Activated T-cell treated with anti-CD3 and anti-CD28 coated beads, Interleukin-2, amount 50 U/mL, for 4 hours (primary cell): Measurements from ENCODE around the gene NT5DC3. TPM values are rescaled to one million over a fixed set of nuclear protein-coding genes. Genes with fewer than 3 reads are reported as not detected.

ENCODE experiments used
- ATAC-seq, 2 donors: fragments of 200-7000 bp; cut with Tn5 transposase; one replicate each; pipeline ENCODE4 v1.10.0; 2021
- DNase-seq: peaks from one replicate; pipeline ENCODE4 v3.0.0-alpha.2; 2020
- H3K27me3 Mint-ChIP-seq: one replicate; pipeline ENCODE4 v1.8.0; 2021; ENCODE audit warnings: low read depth, mixed read lengths
- H3K36me3 Mint-ChIP-seq: one replicate; pipeline ENCODE4 v1.8.0; 2022; ENCODE audit warnings: mixed read lengths; ENCODE audit not compliant: insufficient read depth
- H3K4me1 Mint-ChIP-seq: one replicate; pipeline ENCODE4 v1.8.0; 2021; ENCODE audit warnings: low read depth, mixed read lengths
- H3K4me3 Mint-ChIP-seq: one replicate; pipeline ENCODE4 v1.8.0; 2021; ENCODE audit warnings: mild to moderate bottlenecking, moderate library complexity, mixed read lengths
- H3K9me3 Mint-ChIP-seq: one replicate; pipeline ENCODE4 v1.8.0; 2021; ENCODE audit warnings: mixed read lengths
- total RNA-seq, 3 donors: library from RNA; stranded (reverse); gene quantifications; one replicate each; pipeline ENCODE4 v1.2.1, GENCODE V29; 2021

NT5DC3 gene
- total RNA-seq, 3 donors from 2014 or later, result 13.6 to 15.1 (median 14.1) TPM

DNA sequence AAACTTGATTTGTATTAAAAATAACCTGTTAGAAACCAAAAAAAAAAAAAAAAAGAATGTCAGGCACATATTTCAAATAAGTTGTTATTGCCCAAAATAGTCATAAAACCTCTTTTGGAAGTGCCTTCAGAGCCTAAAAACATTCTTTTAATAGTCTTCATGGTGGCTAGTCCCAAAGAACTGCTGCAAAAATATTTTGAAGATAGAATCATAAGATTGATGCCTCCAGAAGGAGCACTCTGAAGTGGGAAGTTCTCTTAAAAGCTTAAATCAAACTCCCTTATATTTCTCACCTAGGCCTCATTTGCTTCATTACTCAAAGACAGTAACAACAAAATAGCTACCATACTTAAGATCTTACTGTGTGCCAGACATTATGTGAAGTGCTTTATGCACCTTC is 27.2 kb upstream of the NT5DC3 start:
- ATAC-seq (no peak), DNase-seq (no peak)
- Mint-ChIP-seq H3K4me3 (no peak overlapping the region), H3K36me3 (no peaks in the 10 kb centered on the region), H3K9me3 (no peaks in the 10 kb centered on the region), H3K4me1 (no peaks in the 10 kb centered on the region), H3K27me3 (peaks cover 5% of the 10 kb centered on the region)

DNA sequence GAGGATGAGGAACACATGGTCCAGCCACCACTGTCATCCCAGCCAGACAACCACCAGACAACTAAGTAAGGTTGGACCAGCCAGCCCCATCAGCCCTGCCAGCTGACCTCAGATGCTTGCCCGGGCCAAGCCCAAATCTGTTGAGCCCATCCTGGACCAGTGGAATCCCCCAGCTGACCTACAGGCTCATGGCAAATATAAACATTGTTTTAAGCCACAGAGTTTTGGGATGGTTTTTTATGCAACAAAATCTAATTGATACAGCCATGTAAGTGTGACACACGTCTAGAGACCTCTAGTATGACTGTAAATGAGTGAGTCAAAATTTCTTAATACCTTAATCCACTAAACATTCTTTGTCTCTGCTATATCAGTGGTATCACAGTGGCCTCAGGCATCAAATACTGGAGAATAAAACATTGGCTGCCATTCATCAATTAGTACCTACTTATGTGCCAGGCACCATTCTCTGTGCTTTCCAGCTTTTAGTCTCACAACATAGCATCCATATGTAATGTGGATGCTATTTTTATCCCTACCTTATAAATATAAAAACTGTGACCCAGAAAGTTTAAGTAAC is 24.2 kb upstream of the NT5DC3 start:
- no peaks in the 10 kb centered on the region for H3K4me1 Mint-ChIP-seq
- H3K27me3 Mint-ChIP-seq, result peaks cover 1% of the 10 kb centered on the region
- no peaks in the 10 kb centered on the region for H3K9me3 Mint-ChIP-seq
- no peak for DNase-seq
- H3K36me3 Mint-ChIP-seq, result no peaks in the 10 kb centered on the region
- ATAC-seq, result no peak
- no peak overlapping the region for H3K4me3 Mint-ChIP-seq

DNA sequence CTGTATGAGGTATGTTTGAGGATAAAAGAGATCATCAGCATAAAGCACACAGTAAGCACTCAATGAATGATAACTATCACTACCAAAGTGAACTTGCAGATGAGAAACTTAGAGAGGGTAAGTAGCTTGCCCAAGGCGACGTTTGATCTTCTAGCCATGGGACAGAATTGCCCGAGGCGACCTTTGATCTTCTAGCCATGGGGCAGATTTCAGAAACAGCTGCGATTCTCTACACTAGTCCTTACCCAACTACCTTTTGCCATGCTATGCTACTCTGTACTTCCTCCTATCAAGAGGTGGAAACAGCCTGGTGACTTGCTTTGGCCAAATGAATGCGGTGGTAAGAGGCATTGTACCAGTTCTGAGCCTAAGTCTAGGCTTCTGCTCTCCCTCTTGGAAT is 23.7 kb upstream of the NT5DC3 start:
- H3K9me3 Mint-ChIP-seq, result no peaks in the 10 kb centered on the region
- ATAC-seq (no peak), DNase-seq (no peak)
- H3K4me3 Mint-ChIP-seq, result no peak overlapping the region
- H3K27me3 Mint-ChIP-seq, result peaks cover 1% of the 10 kb centered on the region
- H3K4me1 Mint-ChIP-seq, result no peaks in the 10 kb centered on the region
- H3K36me3 Mint-ChIP-seq, result no peaks in the 10 kb centered on the region

DNA sequence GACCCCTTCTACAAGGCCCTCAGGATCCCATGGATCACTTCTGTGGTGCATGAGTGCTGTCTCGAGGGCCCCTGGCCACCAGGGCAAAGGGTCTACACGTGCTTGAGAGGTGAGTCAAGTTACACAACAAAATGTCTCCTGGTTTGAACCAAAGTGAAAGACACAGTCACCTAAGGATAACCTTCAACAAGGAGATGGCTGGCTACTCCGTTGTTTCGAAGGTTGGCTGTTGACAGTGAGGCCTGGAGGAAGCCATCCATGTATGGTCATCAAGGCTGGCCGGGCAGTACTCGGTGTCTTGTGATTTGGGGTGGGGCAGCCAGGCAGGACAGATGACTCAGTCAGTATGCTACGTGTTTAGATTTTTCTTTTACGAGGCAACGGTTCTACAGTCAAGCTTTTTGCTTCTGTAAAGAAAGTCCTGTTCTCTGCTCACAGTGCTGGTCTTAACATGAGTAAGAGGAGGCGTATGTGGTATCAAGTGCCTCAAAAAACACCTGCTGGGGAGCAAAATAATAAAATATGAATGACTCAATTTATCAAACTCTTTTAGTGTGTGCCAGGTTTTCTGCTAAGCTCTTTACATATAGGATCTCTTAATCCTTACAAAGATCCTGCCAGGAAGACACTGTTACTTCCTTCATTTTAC is 18.0 kb upstream of the NT5DC3 start:
- Mint-ChIP-seq H3K4me1 (no peaks in the 10 kb centered on the region), H3K36me3 (no peaks in the 10 kb centered on the region), H3K9me3 (no peaks in the 10 kb centered on the region), H3K27me3 (no peaks in the 10 kb centered on the region), H3K4me3 (no peak overlapping the region)
- ATAC-seq, result no peak
- no peak for DNase-seq

DNA sequence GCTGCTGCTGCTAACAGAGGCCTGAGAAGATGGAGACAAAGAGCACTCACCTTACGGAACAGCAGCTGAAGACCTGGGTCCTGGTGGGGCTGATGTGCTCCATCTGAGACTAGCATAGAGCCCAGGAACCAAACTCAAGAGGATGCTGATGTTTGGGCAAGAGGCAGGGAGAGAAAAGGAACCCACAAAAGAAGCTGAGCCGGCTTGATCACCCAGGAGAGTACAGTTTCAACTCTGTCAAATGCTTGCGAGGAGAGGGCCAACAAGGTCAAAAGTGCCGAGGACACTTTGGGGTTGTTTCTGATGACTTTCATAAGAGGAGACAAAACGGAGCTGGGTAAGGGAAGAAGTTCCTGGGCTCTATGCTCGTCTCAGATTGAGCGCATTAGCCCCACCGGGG is 17.3 kb upstream of the NT5DC3 start:
- no peak for DNase-seq

DNA sequence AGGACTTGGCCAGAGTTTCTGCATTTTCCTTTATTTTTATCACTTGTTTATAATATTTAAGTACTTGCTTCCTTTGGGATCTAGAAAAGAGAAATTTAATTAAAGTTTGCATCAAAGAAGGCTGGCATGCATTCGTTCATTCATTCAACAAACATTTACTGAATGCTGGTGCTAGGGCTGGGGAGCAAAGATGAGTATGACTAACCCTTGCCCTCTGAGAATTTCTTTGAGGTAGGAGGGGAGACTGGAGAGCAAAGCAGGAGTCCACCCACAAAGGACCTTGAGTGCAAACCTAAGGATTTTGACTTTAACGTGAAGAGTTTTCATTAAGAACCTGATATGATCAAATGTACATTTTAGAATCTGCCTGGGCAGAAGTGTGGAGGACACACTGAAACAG is 16.1 kb upstream of the NT5DC3 start:
- ATAC-seq, result no peak
- H3K4me3 Mint-ChIP-seq, result no peak overlapping the region
- DNase-seq, result no peak
- H3K4me1 Mint-ChIP-seq, result no peaks in the 10 kb centered on the region
- H3K9me3 Mint-ChIP-seq, result no peaks in the 10 kb centered on the region
- no peaks in the 10 kb centered on the region for H3K36me3 Mint-ChIP-seq
- H3K27me3 Mint-ChIP-seq, result no peaks in the 10 kb centered on the region

More for the DNA sequence above, 17.3 kb upstream of the NT5DC3 start:
- H3K36me3 Mint-ChIP-seq, result no peaks in the 10 kb centered on the region
- no peaks in the 10 kb centered on the region for H3K9me3 Mint-ChIP-seq
- H3K4me3 Mint-ChIP-seq, result no peak overlapping the region
- H3K27me3 Mint-ChIP-seq, result no peaks in the 10 kb centered on the region
- no peaks in the 10 kb centered on the region for H3K4me1 Mint-ChIP-seq
- ATAC-seq, result no peak

DNA sequence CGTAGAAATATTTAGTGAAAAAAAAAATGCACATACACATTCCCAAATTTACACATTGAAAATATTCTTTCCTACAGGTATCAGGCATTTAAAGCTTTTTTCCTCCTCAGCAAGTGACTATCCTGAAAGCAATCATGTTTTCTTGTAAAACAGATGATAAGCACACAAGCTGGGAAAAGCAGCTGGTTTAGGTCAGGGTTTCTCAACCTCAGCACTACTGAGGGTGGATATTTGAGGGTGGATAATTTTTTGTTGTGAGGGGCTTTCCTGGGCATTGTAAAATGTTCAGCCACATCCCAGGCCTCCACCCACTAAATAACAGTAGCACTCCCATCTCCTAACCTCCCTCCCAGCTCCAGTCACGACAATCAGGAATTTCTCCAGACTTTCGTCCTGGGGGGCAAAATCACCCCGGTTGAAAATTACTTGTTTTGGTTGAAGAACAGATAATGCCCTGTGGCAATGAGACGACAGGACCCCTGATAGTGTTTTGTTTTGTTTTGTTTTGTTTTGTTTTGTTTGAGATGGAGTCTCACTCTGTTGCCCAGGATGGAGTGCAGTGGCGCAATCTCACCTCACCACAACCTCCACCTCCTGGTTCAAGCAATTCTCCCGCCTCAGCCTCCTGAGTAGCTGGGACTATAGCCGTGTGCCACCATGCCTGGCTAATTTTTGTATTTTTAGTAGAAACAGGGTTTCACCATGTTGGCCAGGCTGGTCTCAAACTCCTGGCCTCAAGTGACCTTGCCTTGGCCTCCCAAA is 15.0 kb upstream of the NT5DC3 start:
- Mint-ChIP-seq H3K9me3 (no peaks in the 10 kb centered on the region), H3K4me3 (no peak overlapping the region), H3K4me1 (no peaks in the 10 kb centered on the region), H3K27me3 (no peaks in the 10 kb centered on the region), H3K36me3 (no peaks in the 10 kb centered on the region)
- DNase-seq (no peak), ATAC-seq (no peak)

DNA sequence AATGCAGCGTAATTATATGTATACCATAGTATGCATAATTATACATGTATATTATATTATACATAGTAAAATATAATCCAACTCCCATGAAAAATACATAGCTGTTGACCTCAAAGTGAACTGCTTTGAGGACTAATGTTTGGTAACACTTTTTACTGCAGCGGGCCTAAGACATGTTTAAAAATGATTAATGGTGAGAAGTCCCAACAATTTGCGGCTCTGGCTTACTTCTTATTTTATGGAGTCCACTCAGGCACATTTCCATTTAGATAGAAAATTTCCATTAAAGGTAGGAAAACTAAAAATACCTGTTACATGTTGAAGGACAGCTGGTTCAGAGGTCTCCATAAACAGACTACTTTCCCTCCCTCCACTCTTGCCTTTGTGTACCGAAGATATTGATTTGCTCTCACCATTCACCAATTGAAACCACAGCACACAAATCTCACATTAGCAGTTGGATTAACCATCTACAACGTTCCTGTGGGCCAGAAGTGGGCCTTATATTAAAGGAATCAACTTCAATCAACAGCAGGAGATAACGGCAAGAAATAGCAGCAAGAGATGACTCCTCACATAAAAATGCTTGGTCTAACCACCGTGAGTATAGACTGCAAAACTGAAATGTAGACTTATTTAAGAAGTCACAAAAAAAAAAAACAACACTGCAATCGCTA is 14.1 kb upstream of the NT5DC3 start:
- Mint-ChIP-seq H3K27me3 (no peaks in the 10 kb centered on the region), H3K4me3 (no peak overlapping the region), H3K9me3 (no peaks in the 10 kb centered on the region), H3K4me1 (no peaks in the 10 kb centered on the region), H3K36me3 (no peaks in the 10 kb centered on the region)
- ATAC-seq (no peak), DNase-seq (no peak)

DNA sequence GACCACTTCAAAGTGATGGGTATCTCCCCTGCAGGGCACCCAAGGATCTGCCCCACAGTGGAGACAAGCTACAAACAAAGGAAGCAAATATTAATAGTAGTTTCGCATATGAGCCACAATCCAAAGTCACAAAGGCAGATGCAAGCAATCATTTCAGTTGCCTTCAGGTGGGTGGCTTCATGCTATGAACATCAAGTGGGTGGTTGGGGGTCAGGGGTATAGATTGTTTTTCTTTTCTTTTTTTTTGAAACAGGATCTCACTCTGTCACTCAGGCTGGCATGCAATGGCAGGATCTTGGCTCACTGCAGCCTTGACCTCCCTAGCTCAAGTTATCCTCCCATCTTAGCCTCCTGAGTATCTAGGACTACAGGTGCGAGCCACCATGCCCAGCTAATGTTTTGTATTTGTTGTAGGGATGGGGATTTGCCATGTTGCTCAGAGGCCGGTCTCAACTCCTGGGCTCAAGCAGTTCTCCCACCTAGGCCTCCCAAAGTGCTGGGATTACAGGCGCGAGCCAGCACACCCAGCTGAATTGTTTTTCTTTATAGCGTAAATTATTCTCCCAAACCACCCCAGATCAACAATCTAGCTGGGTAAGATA is 13.4 kb upstream of the NT5DC3 start:
- DNase-seq, result no peak

DNA sequence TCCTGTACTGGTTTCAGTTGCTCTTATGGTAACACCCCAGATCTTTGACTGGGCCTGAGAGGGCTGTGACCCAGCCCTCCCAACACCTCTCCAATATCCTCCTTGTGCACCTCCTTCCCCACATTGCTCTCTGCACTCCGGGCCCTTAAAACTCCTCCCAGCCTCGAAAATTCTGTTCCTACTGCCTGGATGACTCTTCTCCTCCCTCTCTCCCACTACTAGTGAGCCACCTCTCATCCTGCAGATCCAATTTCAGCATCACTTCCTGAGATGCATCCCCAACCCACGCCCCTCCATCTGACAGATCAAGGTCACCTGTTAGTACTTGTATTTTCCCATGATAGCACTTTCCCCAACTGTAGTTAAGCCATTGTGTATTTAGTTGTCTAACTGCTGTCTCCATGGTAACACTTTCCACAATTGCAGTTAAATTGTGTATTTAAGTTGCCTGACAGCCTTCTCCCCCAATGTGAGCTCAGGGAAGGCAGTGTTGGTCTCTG is 11.5 kb upstream of the NT5DC3 start:
- H3K36me3 Mint-ChIP-seq, result no peaks in the 10 kb centered on the region
- no peaks in the 10 kb centered on the region for H3K4me1 Mint-ChIP-seq
- no peak overlapping the region for H3K4me3 Mint-ChIP-seq
- DNase-seq (no peak), ATAC-seq (no peak)
- no peaks in the 10 kb centered on the region for H3K9me3 Mint-ChIP-seq
- H3K27me3 Mint-ChIP-seq, result no peaks in the 10 kb centered on the region

More for the DNA sequence above, 13.4 kb upstream of the NT5DC3 start:
- Mint-ChIP-seq H3K4me3 (no peak overlapping the region), H3K4me1 (no peaks in the 10 kb centered on the region), H3K27me3 (no peaks in the 10 kb centered on the region), H3K9me3 (no peaks in the 10 kb centered on the region), H3K36me3 (no peaks in the 10 kb centered on the region)
- ATAC-seq, result no peak

DNA sequence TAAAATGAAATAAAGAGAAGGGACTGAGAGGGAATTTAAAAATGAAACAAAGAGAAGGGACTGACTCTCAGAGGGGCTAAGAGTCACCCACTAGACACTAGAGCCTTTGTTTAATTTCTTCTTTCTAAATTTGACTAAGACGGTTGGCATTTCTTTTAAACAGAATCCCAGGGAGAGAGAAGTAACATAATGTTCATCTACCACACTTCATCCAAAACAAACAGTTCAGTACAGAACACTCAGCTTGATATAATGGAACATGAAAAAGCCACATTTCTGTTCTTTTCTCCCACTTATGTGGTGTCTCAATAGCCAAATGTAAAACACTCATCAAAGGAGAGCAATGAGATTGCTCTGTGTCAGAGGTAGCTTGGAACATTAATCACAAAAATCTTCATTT is 10.1 kb upstream of the NT5DC3 start:
- no peaks in the 10 kb centered on the region for H3K9me3 Mint-ChIP-seq
- DNase-seq, result no peak
- no peaks in the 10 kb centered on the region for H3K36me3 Mint-ChIP-seq
- H3K27me3 Mint-ChIP-seq, result no peaks in the 10 kb centered on the region
- no peaks in the 10 kb centered on the region for H3K4me1 Mint-ChIP-seq
- no peak overlapping the region for H3K4me3 Mint-ChIP-seq
- ATAC-seq, result no peak

DNA sequence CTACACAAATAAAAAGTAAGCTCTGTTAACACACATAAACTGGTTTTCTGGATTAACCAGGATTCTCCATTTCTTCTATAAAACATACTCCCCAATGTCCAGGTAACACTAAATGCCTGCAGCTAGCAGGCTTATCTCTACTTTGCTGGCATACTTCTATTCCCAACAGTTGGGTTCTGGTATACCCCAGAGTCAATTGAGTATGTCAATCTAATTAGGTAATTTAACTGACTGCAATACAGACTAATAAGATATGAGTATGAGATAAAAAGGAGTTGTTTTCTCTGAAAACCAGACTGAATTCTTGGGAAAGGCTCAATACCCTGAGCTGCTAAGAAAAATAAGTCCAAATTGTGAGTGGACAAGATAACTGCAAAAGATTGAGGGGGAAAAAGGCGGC is 9.4 kb upstream of the NT5DC3 start:
- ATAC-seq, result no peak
- Mint-ChIP-seq H3K4me1 (no peaks in the 10 kb centered on the region), H3K4me3 (no peak overlapping the region), H3K36me3 (no peaks in the 10 kb centered on the region), H3K27me3 (no peaks in the 10 kb centered on the region), H3K9me3 (no peaks in the 10 kb centered on the region)
- no peak for DNase-seq

DNA sequence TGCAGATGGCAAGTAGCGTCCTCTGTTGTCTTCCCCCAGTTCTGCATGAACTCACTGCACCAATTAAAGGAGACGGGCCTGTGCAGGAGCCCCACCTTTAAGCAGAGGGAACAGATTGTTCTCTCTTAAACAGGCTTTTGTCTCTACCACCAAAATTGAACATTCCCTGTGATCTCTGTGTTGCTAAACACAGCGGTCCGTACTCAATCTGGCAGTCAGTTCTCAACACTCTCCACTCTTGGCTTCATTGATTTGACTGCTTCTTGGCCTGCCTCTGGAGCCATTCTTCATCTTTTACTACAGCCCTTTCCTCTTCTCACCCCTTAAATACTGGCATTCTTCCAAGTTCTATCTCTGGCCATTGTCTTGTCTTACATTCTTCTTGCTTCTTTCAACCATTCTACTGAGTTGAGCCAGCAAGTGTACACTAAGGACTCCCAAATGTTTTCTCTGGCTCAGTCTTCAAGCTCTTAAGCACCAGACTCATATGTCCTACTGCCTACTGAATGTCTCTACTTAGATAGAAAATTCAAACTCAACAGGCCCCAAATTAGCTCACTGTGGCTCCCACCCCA is 8.0 kb upstream of the NT5DC3 start:
- H3K4me1 Mint-ChIP-seq, result no peaks in the 10 kb centered on the region
- H3K9me3 Mint-ChIP-seq, result no peaks in the 10 kb centered on the region
- ATAC-seq, result no peak
- H3K27me3 Mint-ChIP-seq, result no peaks in the 10 kb centered on the region
- H3K4me3 Mint-ChIP-seq, result no peak overlapping the region
- no peak for DNase-seq
- no peaks in the 10 kb centered on the region for H3K36me3 Mint-ChIP-seq

DNA sequence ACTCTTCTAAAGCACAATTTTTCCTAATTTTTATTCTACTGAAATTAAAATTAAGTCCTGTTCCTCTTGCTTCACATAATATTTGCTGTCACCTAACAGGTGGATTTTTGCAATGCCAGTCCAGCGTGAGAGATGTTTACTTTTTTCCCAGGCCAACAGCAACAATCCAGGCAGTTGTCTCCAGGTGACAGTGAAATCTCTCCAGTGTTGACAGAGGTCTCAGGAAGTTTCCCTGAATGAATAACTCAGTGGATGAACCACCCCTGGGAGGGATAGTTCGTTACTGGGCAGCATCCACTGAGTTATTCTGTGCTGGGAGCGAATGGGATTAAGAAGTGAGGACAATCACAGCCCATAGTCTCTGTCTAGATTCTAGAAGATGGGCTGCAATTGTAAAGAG is 7.1 kb upstream of the NT5DC3 start:
- no peaks in the 10 kb centered on the region for H3K36me3 Mint-ChIP-seq
- ATAC-seq, result no peak
- no peaks in the 10 kb centered on the region for H3K4me1 Mint-ChIP-seq
- no peak overlapping the region for H3K4me3 Mint-ChIP-seq
- no peaks in the 10 kb centered on the region for H3K9me3 Mint-ChIP-seq
- no peaks in the 10 kb centered on the region for H3K27me3 Mint-ChIP-seq
- DNase-seq, result no peak
